Transverse colon (tissue), 4 donors: ENCODE data around the gene TVP23B. TPM values are rescaled to one million over a fixed set of nuclear protein-coding genes. Genes with fewer than 3 reads are reported as not detected.

Experiments used
- DNase-seq: peaks from one replicate; pipeline ENCODE4 v3.0.0-alpha.2; 2019
- H3K27ac ChIP-seq, 4 donors: fragments of 200-600 bp; sonication (generic); 2 replicates each; pipeline ENCODE4 v1.5.1; 2016 to 2018; ENCODE audit warnings: inconsistent platforms in 4 of 4
- H3K27me3 ChIP-seq: fragments of 200-600 bp; sonication (generic); 2 replicates; pipeline ENCODE4 v1.5.1; 2017; ENCODE audit warnings: inconsistent platforms
- H3K36me3 ChIP-seq, 4 donors: fragments of 200-600 bp; sonication (generic); 2 replicates each; pipeline ENCODE4 v1.5.1; 2017 to 2019; ENCODE audit warnings: inconsistent platforms in 4 of 4
- H3K4me1 ChIP-seq, 4 donors: fragments of 200-600 bp; sonication (generic); 2 replicates each; pipeline ENCODE4 v1.5.1; 2017 to 2020; ENCODE audit warnings: inconsistent platforms in 4 of 4
- H3K4me3 ChIP-seq, 4 donors: fragments of 200-600 bp; sonication (generic); 1 replicate in 1 of 4; 2 replicates in 3 of 4; pipeline versions ENCODE4 v1.5.1 to v1.6.1; 2017 to 2019; ENCODE audit warnings: inconsistent platforms in 4 of 4
- H3K9me3 ChIP-seq, 2 donors: fragments of 200-600 bp; sonication (generic); 2 replicates each; pipeline ENCODE4 v1.5.1; 2017 to 2019; ENCODE audit warnings: inconsistent platforms in 2 of 2
- CTCF ChIP-seq, 5 experiments: fragments of 200-600 bp in 3 of 5; fragments of 450-650 bp in 2 of 5; sonication (generic) in 3 of 5; IDR thresholded peaks; 1 replicate in 2 of 5; 2 replicates in 3 of 5; pipeline ENCODE4 v1.5.1; 2016 to 2017; ENCODE audit warnings: antibody characterized with exemption in 5 of 5, inconsistent platforms in 3 of 5, mild to moderate bottlenecking in 2 of 5, moderate library complexity in 1 of 5
- EP300 ChIP-seq: sonication (generic); formaldehyde crosslinking; IDR thresholded peaks from one replicate; pipeline ENCODE4 v1.6.1; 2017; ENCODE audit warnings: antibody characterized with exemption, low read depth
- POLR2A ChIP-seq: fragments of 450-650 bp; IDR thresholded peaks from one replicate; pipeline ENCODE4 v1.6.1; 2016; ENCODE audit warnings: antibody characterized with exemption, mild to moderate bottlenecking, moderate library complexity
- POLR2AphosphoS5 ChIP-seq, 3 donors: sonication (generic); formaldehyde crosslinking; IDR thresholded peaks; one replicate each; pipeline ENCODE4 v1.6.1; 2016; ENCODE audit warnings: antibody characterized with exemption in 3 of 3
- WGBS, 2 donors: methylation state at CpG; one replicate each; pipeline ENCODE4 v1.1.5; 2018; ENCODE audit warnings: low coverage in 1 of 2; 5-methylcytosine and 5-hydroxymethylcytosine counted together
- in situ Hi-C, 4 donors: fragments of 200-750 bp; cut with MboI; loops; one replicate each; pipeline versions ENCODE4 v1.15.0 to v1.15.1; 2017; ENCODE audit warnings: low sequenced_read_pairs in 3 of 4, low pct_ligation_motif_present in 1 of 4, low pct_unique_long_range_greater_than_20kb in 1 of 4
- intact Hi-C: fragments of 100-400 bp; cut with DNase I; formaldehyde crosslinking; loops from one replicate; pipeline ENCODE4 v1.15.1; 2023; ENCODE audit warnings: low total_unique reads
- total RNA-seq, 4 donors: library from RNA; depleted of rRNA; stranded (reverse); fragments of >200 nt; gene quantifications; one replicate each; pipeline ENCODE4 v1.1.0, GENCODE V29; 2016

The TVP23B gene
- total RNA-seq, 4 donors from 2014 or later = 0.40 to 35.2 (median 19.9) TPM

GRCh38 chr17:18848501-18848900, 67.5 kb downstream of the TVP23B start:
- WGBS, 2 donors = 89% methylated on average over 6 of the region's 6 CpGs; no CpG with 5 or more reads in 1 of the 2 donors
- Histone ChIP-seq H3K4me3 (no peak overlapping the region), H3K36me3 (no peaks in the 10 kb centered on the region), H3K27ac (no peak overlapping the region), H3K9me3 (no peaks in the 10 kb centered on the region), H3K27me3 (no peaks in the 10 kb centered on the region), H3K4me1 (no peaks in the 10 kb centered on the region)
- intact Hi-C loops = no loop called here
- no peak for DNase-seq
- no peak for TF ChIP-seq POLR2A
- TF ChIP-seq EP300 = no peak
- no peak for TF ChIP-seq POLR2AphosphoS5 (IDR thresholded peaks at IDR 0.05)
- TF ChIP-seq CTCF (IDR thresholded peaks at IDR 0.05) = no peak
- in situ Hi-C loops = no loop called here

GRCh38 chr17:18850679-18851078, 69.7 kb downstream of the TVP23B start:
- Histone ChIP-seq H3K36me3 (no peaks in the 10 kb centered on the region), H3K4me1 (peaks cover 0 to 7% (median 6%) of the 10 kb centered on the region in 4 donors), H3K27me3 (no peaks in the 10 kb centered on the region), H3K4me3 (no peak overlapping the region), H3K9me3 (no peaks in the 10 kb centered on the region), H3K27ac (no peak overlapping the region)
- intact Hi-C loops = no loop called here
- WGBS, 2 donors = 33 to 82% methylated on average over 1 of the region's 1 CpG
- in situ Hi-C loops = no loop called here
- no peak for DNase-seq
- TF ChIP-seq CTCF (IDR thresholded peaks at IDR 0.05) (no peak), POLR2AphosphoS5 (IDR thresholded peaks at IDR 0.05) (no peak), EP300 (no peak), POLR2A (no peak)

- no peak overlapping the region for H3K4me3 ChIP-seq
- peaks cover 0 to 9% (median 8%) of the 10 kb centered on the region in 4 donors for H3K4me1 ChIP-seq
- in situ Hi-C loops = no loop called here
- 56 to 100% methylated on average over 1 to 3 of the region's 3 CpGs for WGBS, 2 donors
- H3K27me3 ChIP-seq = no peaks in the 10 kb centered on the region
- intact Hi-C loops = no loop called here
- H3K9me3 ChIP-seq = no peaks in the 10 kb centered on the region
- TF ChIP-seq POLR2AphosphoS5 (IDR thresholded peaks at IDR 0.05) = no peak
- DNase-seq = no peak
- no peaks in the 10 kb centered on the region for H3K36me3 ChIP-seq
- H3K27ac ChIP-seq = no peak overlapping the region
These were observed 70.2 kb downstream of the TVP23B start for GRCh38 chr17:18851201-18851600.

- intact Hi-C loops = no loop called here
- Histone ChIP-seq H3K36me3 (no peaks in the 10 kb centered on the region), H3K4me1 (peaks cover 5 to 37% (median 23%) of the 10 kb centered on the region in 4 donors), H3K4me3 (no peak overlapping the region), H3K27me3 (no peaks in the 10 kb centered on the region), H3K9me3 (no peaks in the 10 kb centered on the region), H3K27ac (no peak overlapping the region)
- WGBS, 2 donors = 93 to 96% methylated on average over 5 to 7 of the region's 7 CpGs
- DNase-seq = no peak
- no peak for TF ChIP-seq POLR2AphosphoS5 (IDR thresholded peaks at IDR 0.05)
- TF ChIP-seq POLR2A = no peak
- TF ChIP-seq EP300 = no peak
- no peak for TF ChIP-seq CTCF (IDR thresholded peaks at IDR 0.05)
- in situ Hi-C loops = no loop called here
These were observed 74.0 kb downstream of the TVP23B start for GRCh38 chr17:18854956-18855355.
